Astrocyte of the spinal cord (primary cell): Measurements from ENCODE around the gene IL17RB.

Experiments
- DNase-seq: peaks from one replicate; pipeline ENCODE4 v3.0.0; 2011; ENCODE audit warnings: low read depth, low spot score
- H3K4me3 ChIP-seq: 2 replicates; pipeline ENCODE4 v1.5.1; 2011; ENCODE audit warnings: low read depth, mild to moderate bottlenecking, low read length, moderate library complexity
- CTCF ChIP-seq: IDR thresholded peaks from 2 replicates; pipeline ENCODE4 v1.5.1; 2012; ENCODE audit warnings: low read depth, mild to moderate bottlenecking, low read length, inconsistent platforms
- in situ Hi-C: cut with HindIII; loops from 2 replicates; pipeline ENCODE4 v1.10.0; 2017; ENCODE audit warnings: low sequenced_read_pairs

The IL17RB gene

GRCh38 chr3:53844262-53845102, 1.9 kb upstream of the IL17RB start:
- no peak for TF ChIP-seq CTCF
- in situ Hi-C loops: no loop called here
- no peak overlapping the region for H3K4me3 ChIP-seq
- DNase-seq: no peak

GRCh38 chr3:53845103-53845880, 1.1 kb upstream of the IL17RB start:
- in situ Hi-C loops: no loop called here
- peak overlapping the region; percentile 46 for H3K4me3 ChIP-seq
- DNase-seq: peak; percentile 23
- TF ChIP-seq CTCF: peak; percentile 40

GRCh38 chr3:53845881-53846133, 561 bp upstream of the IL17RB start:
- in situ Hi-C loops: no loop called here
- DNase-seq: no peak
- no peak for TF ChIP-seq CTCF
- H3K4me3 ChIP-seq: peak overlapping the region; percentile 46

GRCh38 chr3:53846851-53847155, 435 bp downstream of the IL17RB start:
- H3K4me3 ChIP-seq: no peak overlapping the region
- in situ Hi-C loops: no loop called here
- no peak for TF ChIP-seq CTCF
- no peak for DNase-seq

GRCh38 chr3:53849916-53850315, 3.5 kb downstream of the IL17RB start:
- no peak for TF ChIP-seq CTCF
- DNase-seq: no peak
- in situ Hi-C loops: no loop called here
- no peak overlapping the region for H3K4me3 ChIP-seq

- no peak overlapping the region for H3K4me3 ChIP-seq
- DNase-seq: peak; percentile 11
- in situ Hi-C loops: no loop called here
- TF ChIP-seq CTCF: no peak
Measured at GRCh38 chr3:53850895-53851294, 4.5 kb downstream of the IL17RB start.
